ENCODE measurements around the gene ALPK3.

DNA sequence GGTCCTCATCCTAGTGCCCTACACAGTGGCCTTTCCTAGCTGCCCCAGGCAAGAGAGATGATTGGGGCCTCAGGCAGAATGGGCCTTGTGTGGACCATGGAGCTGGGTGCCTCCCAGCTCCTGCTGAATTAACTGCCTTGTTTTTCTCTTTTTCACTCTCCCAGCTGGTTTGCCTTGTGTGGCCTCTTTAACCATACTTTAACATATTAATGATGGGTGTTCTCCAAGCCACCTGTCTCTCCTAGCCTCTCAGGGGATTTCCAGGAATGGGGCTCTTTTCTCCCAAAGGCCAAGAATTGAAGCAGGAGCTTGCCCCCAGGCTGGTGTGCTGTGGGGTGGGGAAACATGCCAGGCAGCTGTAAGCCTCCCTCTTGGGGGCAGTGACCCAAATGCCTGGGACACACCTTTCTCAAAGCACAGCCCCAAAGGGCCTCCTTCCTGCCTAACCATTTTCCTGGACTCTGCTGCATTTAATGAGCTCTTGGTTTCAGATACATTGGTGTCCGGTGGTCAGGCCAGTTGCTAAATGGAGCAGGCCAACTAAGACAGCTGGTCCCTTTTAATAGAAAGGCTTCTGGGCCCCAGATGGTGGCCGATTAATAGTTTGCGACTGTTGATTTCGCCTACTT lies 5.6 kb downstream of the ALPK3 start:
- TF ChIP-seq CTCF (IDR thresholded peaks at IDR 0.05; ENCODE audit: poor library complexity, severe bottlenecking) (no peak), EZH2 (IDR thresholded peaks at IDR 0.05; ENCODE audit: borderline replicate concordance, insufficient read depth, low read length, poor library complexity, severe bottlenecking) (no peak), POLR2AphosphoS5 (IDR thresholded peaks at IDR 0.05) (no peak), EP300 (conservative IDR thresholded peaks at IDR 0.05; ENCODE audit: poor library complexity, severe bottlenecking) (no peak), TAF1 (IDR thresholded peaks at IDR 0.05; ENCODE audit: low read depth) (no peak), MXI1 (conservative IDR thresholded peaks at IDR 0.05; ENCODE audit: poor library complexity, severe bottlenecking) (no peak)
- TF ChIP-seq, protein P1, sequence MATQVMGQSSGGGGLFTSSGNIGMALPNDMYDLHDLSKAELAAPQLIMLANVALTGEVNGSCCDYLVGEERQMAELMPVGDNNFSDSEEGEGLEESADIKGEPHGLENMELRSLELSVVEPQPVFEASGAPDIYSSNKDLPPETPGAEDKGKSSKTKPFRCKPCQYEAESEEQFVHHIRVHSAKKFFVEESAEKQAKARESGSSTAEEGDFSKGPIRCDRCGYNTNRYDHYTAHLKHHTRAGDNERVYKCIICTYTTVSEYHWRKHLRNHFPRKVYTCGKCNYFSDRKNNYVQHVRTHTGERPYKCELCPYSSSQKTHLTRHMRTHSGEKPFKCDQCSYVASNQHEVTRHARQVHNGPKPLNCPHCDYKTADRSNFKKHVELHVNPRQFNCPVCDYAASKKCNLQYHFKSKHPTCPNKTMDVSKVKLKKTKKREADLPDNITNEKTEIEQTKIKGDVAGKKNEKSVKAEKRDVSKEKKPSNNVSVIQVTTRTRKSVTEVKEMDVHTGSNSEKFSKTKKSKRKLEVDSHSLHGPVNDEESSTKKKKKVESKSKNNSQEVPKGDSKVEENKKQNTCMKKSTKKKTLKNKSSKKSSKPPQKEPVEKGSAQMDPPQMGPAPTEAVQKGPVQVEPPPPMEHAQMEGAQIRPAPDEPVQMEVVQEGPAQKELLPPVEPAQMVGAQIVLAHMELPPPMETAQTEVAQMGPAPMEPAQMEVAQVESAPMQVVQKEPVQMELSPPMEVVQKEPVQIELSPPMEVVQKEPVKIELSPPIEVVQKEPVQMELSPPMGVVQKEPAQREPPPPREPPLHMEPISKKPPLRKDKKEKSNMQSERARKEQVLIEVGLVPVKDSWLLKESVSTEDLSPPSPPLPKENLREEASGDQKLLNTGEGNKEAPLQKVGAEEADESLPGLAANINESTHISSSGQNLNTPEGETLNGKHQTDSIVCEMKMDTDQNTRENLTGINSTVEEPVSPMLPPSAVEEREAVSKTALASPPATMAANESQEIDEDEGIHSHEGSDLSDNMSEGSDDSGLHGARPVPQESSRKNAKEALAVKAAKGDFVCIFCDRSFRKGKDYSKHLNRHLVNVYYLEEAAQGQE (IDR thresholded peaks at IDR 0.05; ENCODE audit: borderline replicate concordance), result no peak
